Spleen (tissue), 7 donors: Measurements from ENCODE around the gene PLEKHA3.

Source experiments
- CTCF ChIP-seq, 11 experiments: fragments of 200-600 bp in 7 of 11; fragments of 450-650 bp in 4 of 11; sonication (generic) in 4 of 11; IDR thresholded peaks in 8 of 11; conservative IDR thresholded peaks in 3 of 11; 1 replicate in 7 of 11; 2 replicates in 4 of 11; pipeline versions ENCODE4 v1.4.0 to v1.8.0; 2016 to 2021; ENCODE audit warnings: antibody characterized with exemption in 11 of 11, inconsistent platforms in 4 of 11, mild to moderate bottlenecking in 1 of 11
- POLR2AphosphoS5 ChIP-seq, 3 donors: sonication (generic); formaldehyde crosslinking; IDR thresholded peaks; one replicate each; pipeline ENCODE4 v1.5.1; 2017; ENCODE audit warnings: antibody characterized with exemption in 3 of 3
- donor health status: DM: no; HTN: no; CAD: no; lungs with moderate emphysema.
- donor health status: DM: no; HTN: no; CAD: no.
- donor health status: DM: no; HTN: no; CAD: no.

GRCh38 chr2:178449700-178450523 lies 30.3 kb upstream of the PLEKHA3 start:
- TF ChIP-seq CTCF (IDR thresholded peaks at IDR 0.05 in 8 of 11, conservative IDR thresholded peaks at IDR 0.05 in 3 of 11) (no peak), POLR2AphosphoS5 (IDR thresholded peaks at IDR 0.05) (no peak)
